Spleen (tissue), 11 donors: ENCODE measurements around the gene CBLC. TPM values are rescaled to one million over a fixed set of nuclear protein-coding genes. Genes with fewer than 3 reads are reported as not detected.

ENCODE experiments used
- DNase-seq: peaks from one replicate; pipeline ENCODE4 v3.0.0-alpha.2; 2020
- H3K27ac ChIP-seq, 8 donors: fragments of 200-600 bp; sonication (generic) in 7 of 8; 1 replicate in 4 of 8; 2 replicates in 4 of 8; pipeline versions ENCODE4 v1.5.0 to v1.8.0; 2016 to 2021; ENCODE audit warnings: inconsistent platforms in 4 of 8, mild to moderate bottlenecking in 4 of 8, moderate library complexity in 1 of 8
- H3K27me3 ChIP-seq, 7 donors: fragments of 200-600 bp; sonication (generic) in 6 of 7; replicated peaks in 1 of 7; 1 replicate in 4 of 7; 2 replicates in 3 of 7; pipeline versions ENCODE4 v1.5.0 to v1.8.0; 2016 to 2021; ENCODE audit warnings: inconsistent platforms in 3 of 7, mild to moderate bottlenecking in 1 of 7
- H3K36me3 ChIP-seq, 6 donors: fragments of 200-600 bp; sonication (generic) in 5 of 6; 1 replicate in 4 of 6; 2 replicates in 2 of 6; pipeline versions ENCODE4 v1.5.0 to v1.8.0; 2016 to 2021; ENCODE audit warnings: inconsistent platforms in 2 of 6
- H3K4me1 ChIP-seq, 6 donors: fragments of 200-600 bp; sonication (generic) in 5 of 6; 1 replicate in 3 of 6; 2 replicates in 3 of 6; pipeline versions ENCODE4 v1.5.0 to v1.8.0; 2016 to 2021; ENCODE audit warnings: inconsistent platforms in 3 of 6
- H3K4me3 ChIP-seq, 8 donors: fragments of 200-600 bp; sonication (generic) in 7 of 8; 1 replicate in 4 of 8; 2 replicates in 4 of 8; pipeline versions ENCODE4 v1.5.0 to v1.8.0; 2016 to 2021; ENCODE audit warnings: inconsistent platforms in 4 of 8, mild to moderate bottlenecking in 4 of 8, moderate library complexity in 2 of 8
- H3K9me3 ChIP-seq, 8 donors: fragments of 200-600 bp; sonication (generic) in 7 of 8; 1 replicate in 4 of 8; 2 replicates in 4 of 8; pipeline versions ENCODE4 v1.5.0 to v1.8.0; 2016 to 2021; ENCODE audit warnings: inconsistent platforms in 4 of 8
- CTCF ChIP-seq, 11 experiments: fragments of 200-600 bp in 7 of 11; fragments of 450-650 bp in 4 of 11; sonication (generic) in 4 of 11; IDR thresholded peaks in 8 of 11; conservative IDR thresholded peaks in 3 of 11; 1 replicate in 7 of 11; 2 replicates in 4 of 11; pipeline versions ENCODE4 v1.4.0 to v1.8.0; 2016 to 2021; ENCODE audit warnings: antibody characterized with exemption in 11 of 11, inconsistent platforms in 4 of 11, mild to moderate bottlenecking in 1 of 11
- POLR2A ChIP-seq, 3 donors: fragments of 450-650 bp; IDR thresholded peaks; one replicate each; pipeline ENCODE4 v1.5.1; 2017; ENCODE audit warnings: antibody characterized with exemption in 3 of 3, mild to moderate bottlenecking in 1 of 3
- POLR2AphosphoS5 ChIP-seq, 3 donors: sonication (generic); formaldehyde crosslinking; IDR thresholded peaks; one replicate each; pipeline ENCODE4 v1.5.1; 2017; ENCODE audit warnings: antibody characterized with exemption in 3 of 3
- WGBS, 5 donors: extraction: QIAGEN DNeasy Blood & Tissue Kit in 3 of 5; methylation state at CpG; one replicate each; pipeline versions ENCODE4 v1.1.5 to v1.1.7; 2013 to 2018; 5-methylcytosine and 5-hydroxymethylcytosine counted together
- intact Hi-C: fragments of 100-400 bp; cut with DNase I; formaldehyde crosslinking; loops from one replicate; pipeline ENCODE4 v1.15.0; 2023; ENCODE audit warnings: low total_unique reads
- polyA plus RNA-seq, 3 donors: library from polyadenylated mRNA; stranded (reverse); fragments of 200-250 nt; gene quantifications; one replicate each; pipeline ENCODE4 v1.2.1, GENCODE V29; 2013
- total RNA-seq, 7 donors: library from RNA; depleted of rRNA in 3 of 7; stranded (reverse); fragments of >200 nt in 3 of 7; fragmentation: NEBNext Ultra II Directional in 4 of 7; extraction: Animal tissue kit (Norgen Biotek cat#: 25700) in 4 of 7; gene quantifications; one replicate each; pipeline versions ENCODE4 v1.1.0 to v1.2.1, GENCODE V29; 2016 to 2021
- donor health status: healthy with polysubstance abuse.
- donor health status: DM: no; HTN: no; CAD: no; lungs with moderate emphysema.
- donor health status: DM: no; HTN: no; CAD: no.
- donor health status: Bipolar disorder and iron deficiency.
- donor health status: healthy.
- donor health status: DM: no; HTN: no; CAD: no.
- donor health status: DM: yes; HTN: yes; CAD: no.

The CBLC gene
- total and polyA plus RNA-seq, 10 donors: not detected

GRCh38 chr19:44788971-44789370 is 11.3 kb downstream of the CBLC start:
- no peak overlapping the region for H3K4me3 ChIP-seq
- TF ChIP-seq POLR2AphosphoS5 (IDR thresholded peaks at IDR 0.05) (no peak), POLR2A (IDR thresholded peaks at IDR 0.05) (no peak), CTCF (IDR thresholded peaks at IDR 0.05 in 8 of 11, conservative IDR thresholded peaks at IDR 0.05 in 3 of 11) (no peak)
- H3K9me3 ChIP-seq: no peaks in the 10 kb centered on the region
- no peak overlapping the region for H3K27ac ChIP-seq
- 84 to 95% (median 90%) methylated on average over 6 of the region's 6 CpGs for WGBS, 5 donors
- intact Hi-C loops: no loop called here
- peaks cover 0 to 10% (median 7%) of the 10 kb centered on the region in 6 donors for H3K4me1 ChIP-seq
- no peak for DNase-seq
- no peaks in the 10 kb centered on the region for H3K36me3 ChIP-seq
- no peaks in the 10 kb centered on the region for H3K27me3 ChIP-seq

- H3K4me3 ChIP-seq: no peak overlapping the region
- no peaks in the 10 kb centered on the region for H3K9me3 ChIP-seq
- H3K27ac ChIP-seq: peak overlapping the region in 1 of 8 donors; percentile 37
- 67 to 78% (median 75%) methylated on average over 12 to 13 of the region's 13 CpGs for WGBS, 5 donors
- no peaks in the 10 kb centered on the region for H3K36me3 ChIP-seq
- no peak for DNase-seq
- TF ChIP-seq CTCF (IDR thresholded peaks at IDR 0.05 in 8 of 11, conservative IDR thresholded peaks at IDR 0.05 in 3 of 11): no peak
- no peak for TF ChIP-seq POLR2AphosphoS5 (IDR thresholded peaks at IDR 0.05)
- no peak for TF ChIP-seq POLR2A (IDR thresholded peaks at IDR 0.05)
- peaks cover 0 to under 1% (median 0%) of the 10 kb centered on the region in 6 donors for H3K4me1 ChIP-seq
- no peaks in the 10 kb centered on the region for H3K27me3 ChIP-seq
- intact Hi-C loops: no loop called here
Measured at GRCh38 chr19:44789943-44790483, 12.3 kb downstream of the CBLC start.

GRCh38 chr19:44792281-44792680 is 14.6 kb downstream of the CBLC start:
- Histone ChIP-seq H3K36me3 (no peaks in the 10 kb centered on the region), H3K27ac (no peak overlapping the region), H3K9me3 (no peaks in the 10 kb centered on the region), H3K4me1 (peaks cover 0 to 23% (median 17%) of the 10 kb centered on the region in 6 donors), H3K27me3 (no peaks in the 10 kb centered on the region), H3K4me3 (no peak overlapping the region)
- WGBS, 5 donors: 69 to 85% (median 74%) methylated on average over 6 to 9 of the region's 9 CpGs
- intact Hi-C loops: no loop called here
- no peak for TF ChIP-seq CTCF (IDR thresholded peaks at IDR 0.05 in 8 of 11, conservative IDR thresholded peaks at IDR 0.05 in 3 of 11)
- peak in 1 of 3 donors; percentile 34 for TF ChIP-seq POLR2AphosphoS5 (IDR thresholded peaks at IDR 0.05)
- TF ChIP-seq POLR2A (IDR thresholded peaks at IDR 0.05): no peak
- no peak for DNase-seq

- Histone ChIP-seq H3K9me3 (no peaks in the 10 kb centered on the region), H3K36me3 (no peaks in the 10 kb centered on the region), H3K27ac (no peak overlapping the region), H3K4me1 (peaks cover 0 to 24% (median 17%) of the 10 kb centered on the region in 6 donors), H3K4me3 (no peak overlapping the region), H3K27me3 (no peaks in the 10 kb centered on the region)
- 78 to 97% (median 87%) methylated on average over 4 of the region's 4 CpGs for WGBS, 5 donors
- TF ChIP-seq CTCF (IDR thresholded peaks at IDR 0.05 in 8 of 11, conservative IDR thresholded peaks at IDR 0.05 in 3 of 11) (no peak), POLR2A (IDR thresholded peaks at IDR 0.05) (no peak), POLR2AphosphoS5 (IDR thresholded peaks at IDR 0.05) (no peak)
- no peak for DNase-seq
- intact Hi-C loops: no loop called here
Measured at GRCh38 chr19:44794610-44795009, 16.9 kb downstream of the CBLC start.
